GM18507 (cell line): ENCODE measurements around the gene ACSM3.
"Not testable (repeated sequence)": the region's sequence is repeated elsewhere in the genome, so short reads cannot be mapped to it uniquely, and the experiment has no call there.

Experiments used
- DNase-seq: peaks from one replicate; pipeline ENCODE4 v3.0.0; 2011; ENCODE audit warnings: low read depth; ENCODE audit not compliant: insufficient read length; ENCODE audit errors: extremely low spot score
- FAIRE-seq: peaks from 2 replicates; lab custom pipeline; 2011; peaks lifted over from hg19 to GRCh38; lab: Jason Lieb, UNC

The ACSM3 gene

GRCh38 chr16:20753727-20754126, 10.1 kb upstream of the ACSM3 start:
- no peak for DNase-seq
- no peak for FAIRE-seq

- no peak for DNase-seq
- no peak for FAIRE-seq
Measured at GRCh38 chr16:20755238-20755637, 8.6 kb upstream of the ACSM3 start.

GRCh38 chr16:20755799-20756198, 8.0 kb upstream of the ACSM3 start:
- not testable (repeated sequence) for FAIRE-seq

GRCh38 chr16:20760346-20760745, 3.5 kb upstream of the ACSM3 start:
- FAIRE-seq (no peak), DNase-seq (no peak)

More at GRCh38 chr16:20755799-20756198, 8.0 kb upstream of the ACSM3 start:
- not testable (repeated sequence) for DNase-seq

- FAIRE-seq (no peak), DNase-seq (no peak)
Measured at GRCh38 chr16:20761175-20761574, 2.6 kb upstream of the ACSM3 start.

GRCh38 chr16:20762404-20763123, 1.2 kb upstream of the ACSM3 start:
- no peak for FAIRE-seq
- no peak for DNase-seq

- DNase-seq, FAIRE-seq: not testable (repeated sequence)
Measured at GRCh38 chr16:20764448-20764847, 634 bp downstream of the ACSM3 start.

- FAIRE-seq (no peak), DNase-seq (no peak)
Measured at GRCh38 chr16:20765732-20766131, 1.9 kb downstream of the ACSM3 start.

GRCh38 chr16:20766294-20766693, 2.5 kb downstream of the ACSM3 start:
- no peak for FAIRE-seq
- DNase-seq, result no peak

- DNase-seq (no peak), FAIRE-seq (no peak)
Measured at GRCh38 chr16:20767577-20767976, 3.8 kb downstream of the ACSM3 start.

GRCh38 chr16:20768121-20768520, 4.3 kb downstream of the ACSM3 start:
- DNase-seq (no peak), FAIRE-seq (no peak)

- DNase-seq (no peak), FAIRE-seq (no peak)
Measured at GRCh38 chr16:20768818-20769217, 5.0 kb downstream of the ACSM3 start.

GRCh38 chr16:20773679-20774078, 9.9 kb downstream of the ACSM3 start:
- FAIRE-seq (peak; percentile 9), DNase-seq (no peak)

GRCh38 chr16:20774703-20775362, 11.0 kb downstream of the ACSM3 start:
- FAIRE-seq, result peak; percentile 78
- DNase-seq, result peak; percentile 30

GRCh38 chr16:20781697-20782096, 17.9 kb downstream of the ACSM3 start:
- no peak for FAIRE-seq

GRCh38 chr16:20782470-20782869, 18.7 kb downstream of the ACSM3 start:
- FAIRE-seq, result no peak
- DNase-seq, result no peak

More at GRCh38 chr16:20781697-20782096, 17.9 kb downstream of the ACSM3 start:
- DNase-seq, result no peak

GRCh38 chr16:20784204-20784603, 20.4 kb downstream of the ACSM3 start:
- FAIRE-seq (no peak), DNase-seq (no peak)

GRCh38 chr16:20789130-20789529, 25.3 kb downstream of the ACSM3 start:
- DNase-seq, result no peak
- no peak for FAIRE-seq

GRCh38 chr16:20791923-20792612, 28.3 kb downstream of the ACSM3 start:
- no peak for DNase-seq
- FAIRE-seq, result no peak

- FAIRE-seq, result no peak
- DNase-seq, result no peak
Measured at GRCh38 chr16:20798364-20798763, 34.5 kb downstream of the ACSM3 start.
